Panc1 (cell line): ENCODE results near the gene RIPOR3. TPM values are rescaled to one million over a fixed set of nuclear protein-coding genes. Genes with fewer than 3 reads are reported as not detected.
A peak's percentile ranks its signal among the peaks of the same experiment; 100 is the strongest.

Experiments used
- ATAC-seq: fragments of 200-7000 bp; cut with Tn5 transposase; 2 replicates; pipeline ENCODE4 v1.9.1; 2020; ENCODE audit warnings: mild to moderate bottlenecking, moderate library complexity
- BruUV-seq: library from RNA; stranded (reverse); fragments of 400-500 nt; replicated peaks from 2 replicates; lab custom pipeline; 2021; lab: Mats Ljungman, UMichigan
- CTCF ChIA-PET: fragments of 300-600 bp; sonication (Branson Sonifier 250); formaldehyde crosslinking; loops from one replicate; lab custom pipeline; 2022; ENCODE audit warnings: antibody characterized with exemption; lab: Charles Lee
- POLR2A ChIA-PET: fragments of 300-600 bp; sonication (Branson Sonifier 250); formaldehyde crosslinking; loops from one replicate; lab custom pipeline; 2022; ENCODE audit warnings: antibody characterized with exemption; lab: Charles Lee
- DNase-seq: peaks from one replicate; pipeline ENCODE4 v3.0.0-alpha.2; 2010; ENCODE audit warnings: low read depth, low spot score
- H3K27ac ChIP-seq: 2 replicates; pipeline ENCODE4 v1.5.1; 2011; ENCODE audit warnings: mild to moderate bottlenecking, low read length, inconsistent platforms
- H3K27me3 ChIP-seq: fragments of 200-500 bp; sonication (Bioruptor generic); 2 replicates; pipeline ENCODE4 v1.6.0; 2014; ENCODE audit warnings: low read length, inconsistent platforms; ENCODE audit not compliant: control insufficient read depth, insufficient read depth
- H3K36me3 ChIP-seq: fragments of 200-500 bp; sonication (Bioruptor generic); 2 replicates; pipeline ENCODE4 v1.5.1; 2014; ENCODE audit warnings: inconsistent platforms, mild to moderate bottlenecking, low read length, moderate library complexity; ENCODE audit not compliant: control insufficient read depth, insufficient read depth
- H3K4me1 ChIP-seq: 2 replicates; pipeline ENCODE4 v1.5.1; 2011; ENCODE audit warnings: inconsistent platforms, mild to moderate bottlenecking, low read length, moderate library complexity; ENCODE audit not compliant: control insufficient read depth, insufficient read depth
- H3K4me3 ChIP-seq, 2 experiments: 2 replicates each; pipeline ENCODE4 v1.5.1; 2011 to 2012; ENCODE audit warnings: low read depth in 2 of 2, low read length in 2 of 2, mild to moderate bottlenecking in 2 of 2, inconsistent platforms in 1 of 2, moderate library complexity in 1 of 2
- H3K9me3 ChIP-seq: fragments of 200-500 bp; sonication (Bioruptor generic); 2 replicates; pipeline ENCODE4 v1.5.1; 2014; ENCODE audit warnings: low read depth, mild to moderate bottlenecking, inconsistent platforms, low read length, moderate library complexity; ENCODE audit not compliant: control insufficient read depth, insufficient read depth
- CTCF ChIP-seq: fragments of 450-650 bp; IDR thresholded peaks from 2 replicates; pipeline ENCODE4 v1.5.1; 2017; ENCODE audit warnings: mild to moderate bottlenecking
- POLR2AphosphoS5 ChIP-seq: IDR thresholded peaks from 2 replicates; pipeline ENCODE4 v1.6.1; 2012; ENCODE audit warnings: mild to moderate bottlenecking, low read depth, low read length, moderate library complexity
- REST ChIP-seq, 2 experiments: IDR thresholded peaks; 2 replicates each; pipeline ENCODE4 v1.6.1; 2011 to 2012; ENCODE audit warnings: low read depth in 2 of 2, control low read depth in 1 of 2, low read length in 1 of 2, mild to moderate bottlenecking in 1 of 2, moderate library complexity in 1 of 2; ENCODE audit not compliant: insufficient read depth in 1 of 2
- SIN3A ChIP-seq: IDR thresholded peaks from 2 replicates; pipeline ENCODE4 v1.6.1; 2012; ENCODE audit warnings: low read depth, mild to moderate bottlenecking, low read length, moderate library complexity, borderline replicate concordance; ENCODE audit not compliant: insufficient read depth
- TCF7L2 ChIP-seq: IDR thresholded peaks from 2 replicates; pipeline ENCODE4 v1.6.1; 2011; ENCODE audit warnings: mild to moderate bottlenecking, low read depth, low read length, inconsistent platforms
- in situ Hi-C: cut with HindIII; loops from 2 replicates; pipeline ENCODE4 v1.10.0; 2016; ENCODE audit warnings: low sequenced_read_pairs, low pct_unique_long_range_greater_than_20kb
- intact Hi-C: fragments of 100-400 bp; cut with micrococcal nuclease; formaldehyde crosslinking; loops from one replicate; pipeline ENCODE4 v1.10.0; 2022; ENCODE audit not compliant: unreplicated experiment
- total RNA-seq: library from RNA; stranded (reverse); gene quantifications from one replicate; pipeline ENCODE4 v1.2.1, GENCODE V29; 2021; ENCODE audit not compliant: unreplicated experiment

RIPOR3 gene
- total RNA-seq, 1 experiment from 2014 or later = 92.5 TPM

- Histone ChIP-seq H3K4me3 (peak overlapping the region; percentile 71 to 89), H3K4me1 (peaks cover 53% of the 10 kb centered on the region), H3K9me3 (no peaks in the 10 kb centered on the region), H3K27me3 (no peaks in the 10 kb centered on the region), H3K27ac (peak overlapping the region; percentile 99), H3K36me3 (peaks cover 31% of the 10 kb centered on the region)
- POLR2A ChIA-PET = interaction anchor here (0.6 to 1.3 kb wide), 3 partner anchors 44 to 89 kb away, joined by 3 to 5 read pairs (median 3); no protein-coding TSS in a partner anchor
- DNase-seq = no peak
- no TSS peak for BruUV-seq
- CTCF ChIA-PET = interaction anchor here (0.6 to 0.7 kb wide), 2 partner anchors 55 to 70 kb away, joined by 3 read pairs; no protein-coding TSS in a partner anchor
- no peak for ATAC-seq
- in situ Hi-C loops (loop anchor here (5.0 kb wide), 1 partner anchor 36 kb away; no protein-coding TSS in a partner anchor), intact Hi-C loops (no loop called here)
- TF ChIP-seq SIN3A (0 out of 2 replicates have a peak, but pooled peaks have one; percentile 28), TCF7L2 (no peak), CTCF (no peak), POLR2AphosphoS5 (peak; percentile 14; the same call in 1 of the 2 replicates), REST (IDR thresholded peaks at IDR 0.05; ENCODE audit: insufficient read depth in 1 of 2, low read depth in 2 of 2, low read length in 1 of 2) (no peak)
These were observed 42.5 kb upstream of the RIPOR3 start for GRCh38 chr20:50733644-50734349.

- no peak for TF ChIP-seq REST (IDR thresholded peaks at IDR 0.05; ENCODE audit: insufficient read depth in 1 of 2, low read depth in 2 of 2, low read length in 1 of 2)
- Histone ChIP-seq H3K4me3 (peak overlapping the region; percentile 71 to 89), H3K36me3 (peaks cover 16% of the 10 kb centered on the region), H3K27ac (peak overlapping the region; percentile 99), H3K4me1 (peaks cover 53% of the 10 kb centered on the region), H3K9me3 (no peaks in the 10 kb centered on the region), H3K27me3 (no peaks in the 10 kb centered on the region)
- ATAC-seq (peak; percentile 1), DNase-seq (no peak)
- intact Hi-C loops (no loop called here), in situ Hi-C loops (loop anchor here (5.0 kb wide), 1 partner anchor 35 kb away; no protein-coding TSS in a partner anchor)
- ChIA-PET CTCF (interaction anchor here (0.6 kb wide), 1 partner anchor 41 kb away, joined by 3 read pairs; the partner anchor contains the start of gene RIPOR3), POLR2A (interaction anchor here (0.6 to 1.5 kb wide), 12 partner anchors 10 to 132 kb away, joined by 3 to 21 read pairs (median 4); partner anchors contain the start of gene RIPOR3)
- BruUV-seq = no TSS peak
These were observed 40.8 kb upstream of the RIPOR3 start for GRCh38 chr20:50731930-50732690.
